ENCODE results near the gene LRRC4C. TPM values are rescaled to one million over a fixed set of nuclear protein-coding genes. Genes with fewer than 3 reads are reported as not detected.

The LRRC4C gene
- polyA plus RNA-seq, 1 of the 3 experiments (the other 2 are of a cell fraction): 0.16 TPM

DNA sequence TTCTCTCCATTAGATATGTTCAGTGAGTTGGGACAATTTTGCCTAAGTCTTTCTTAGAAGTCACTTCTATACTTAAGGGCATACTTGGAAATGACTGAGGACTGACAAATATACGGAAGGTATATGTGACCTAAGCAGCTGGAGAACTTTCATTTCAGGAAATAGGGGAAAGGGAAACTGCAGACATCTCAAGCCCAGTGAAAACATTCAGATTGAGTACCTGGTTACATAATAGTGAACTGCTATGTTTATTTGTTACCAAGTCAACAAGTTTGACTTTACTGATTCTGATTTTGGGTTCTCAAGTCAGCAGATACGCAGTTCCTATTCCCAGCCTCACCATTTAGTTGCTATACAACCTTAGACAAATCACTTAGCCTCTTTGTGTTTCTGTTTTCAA, 1173.9 kb downstream of the LRRC4C start:
- H3K79me2 ChIP-seq (ENCODE audit: insufficient read depth): no peaks in the 10 kb centered on the region
- no peaks in the 10 kb centered on the region for H3K9me3 ChIP-seq
- H4K20me1 ChIP-seq (ENCODE audit: insufficient read depth): no peaks in the 10 kb centered on the region
- no peak overlapping the region for H3K9ac ChIP-seq
- DNase-seq: no peak
- H3K36me3 ChIP-seq (replicated peaks in 1 of 2; ENCODE audit: control insufficient read depth in 1 of 2, insufficient read depth in 2 of 2, low read length in 1 of 2): no peaks in the 10 kb centered on the region
- H3K4me1 ChIP-seq (ENCODE audit: control insufficient read depth in 1 of 2, insufficient read depth in 2 of 2, low read depth in 1 of 2, low read length in 1 of 2): peaks cover 5 to 50% of the 10 kb centered on the region in 2 experiments; a peak in 3 of 4 replicates
- WGBS (ENCODE audit: low lambda C conversion rate): 71% methylated on average over 2 of the region's 2 CpGs
- TF ChIP-seq NFIC (IDR thresholded peaks at IDR 0.05; ENCODE audit: borderline replicate concordance) (no peak), RFX5 (IDR thresholded peaks at IDR 0.05; ENCODE audit: low read length) (no peak), TAF1 (IDR thresholded peaks at IDR 0.05; ENCODE audit: borderline replicate concordance, low read depth, low read length) (no peak), MXI1 (IDR thresholded peaks at IDR 0.05; ENCODE audit: low read depth, low read length) (no peak), CHD2 (IDR thresholded peaks at IDR 0.05; ENCODE audit: low read length, partially characterized antibody) (no peak), RAD21 (IDR thresholded peaks at IDR 0.05; ENCODE audit: low read length) (no peak)
- TF ChIP-seq, protein P1, sequence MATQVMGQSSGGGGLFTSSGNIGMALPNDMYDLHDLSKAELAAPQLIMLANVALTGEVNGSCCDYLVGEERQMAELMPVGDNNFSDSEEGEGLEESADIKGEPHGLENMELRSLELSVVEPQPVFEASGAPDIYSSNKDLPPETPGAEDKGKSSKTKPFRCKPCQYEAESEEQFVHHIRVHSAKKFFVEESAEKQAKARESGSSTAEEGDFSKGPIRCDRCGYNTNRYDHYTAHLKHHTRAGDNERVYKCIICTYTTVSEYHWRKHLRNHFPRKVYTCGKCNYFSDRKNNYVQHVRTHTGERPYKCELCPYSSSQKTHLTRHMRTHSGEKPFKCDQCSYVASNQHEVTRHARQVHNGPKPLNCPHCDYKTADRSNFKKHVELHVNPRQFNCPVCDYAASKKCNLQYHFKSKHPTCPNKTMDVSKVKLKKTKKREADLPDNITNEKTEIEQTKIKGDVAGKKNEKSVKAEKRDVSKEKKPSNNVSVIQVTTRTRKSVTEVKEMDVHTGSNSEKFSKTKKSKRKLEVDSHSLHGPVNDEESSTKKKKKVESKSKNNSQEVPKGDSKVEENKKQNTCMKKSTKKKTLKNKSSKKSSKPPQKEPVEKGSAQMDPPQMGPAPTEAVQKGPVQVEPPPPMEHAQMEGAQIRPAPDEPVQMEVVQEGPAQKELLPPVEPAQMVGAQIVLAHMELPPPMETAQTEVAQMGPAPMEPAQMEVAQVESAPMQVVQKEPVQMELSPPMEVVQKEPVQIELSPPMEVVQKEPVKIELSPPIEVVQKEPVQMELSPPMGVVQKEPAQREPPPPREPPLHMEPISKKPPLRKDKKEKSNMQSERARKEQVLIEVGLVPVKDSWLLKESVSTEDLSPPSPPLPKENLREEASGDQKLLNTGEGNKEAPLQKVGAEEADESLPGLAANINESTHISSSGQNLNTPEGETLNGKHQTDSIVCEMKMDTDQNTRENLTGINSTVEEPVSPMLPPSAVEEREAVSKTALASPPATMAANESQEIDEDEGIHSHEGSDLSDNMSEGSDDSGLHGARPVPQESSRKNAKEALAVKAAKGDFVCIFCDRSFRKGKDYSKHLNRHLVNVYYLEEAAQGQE (IDR thresholded peaks at IDR 0.05; ENCODE audit: low read depth, low read length): no peak
- no peaks in the 10 kb centered on the region for H3F3A ChIP-seq (replicated peaks; ENCODE audit: insufficient read depth)
- no peak overlapping the region for H3K27ac ChIP-seq (ENCODE audit: low read depth in 2 of 2, low read length in 1 of 2)
- no peak overlapping the region for H2AFZ ChIP-seq (ENCODE audit: low read depth)
- no peak overlapping the region for H3K4me3 ChIP-seq (ENCODE audit: low read depth in 2 of 2, low read length in 1 of 2)
- ChIA-PET POLR2A (no interaction called here), CTCF (interaction anchor here (1.2 kb wide), 1 partner anchor 10 kb away, joined by 3 read pairs; no protein-coding TSS in a partner anchor)
- H3K4me2 ChIP-seq: no peak overlapping the region
- no peaks in the 10 kb centered on the region for H3K9me2 ChIP-seq
- no peaks in the 10 kb centered on the region for H3K27me3 ChIP-seq (ENCODE audit: insufficient read depth)

DNA sequence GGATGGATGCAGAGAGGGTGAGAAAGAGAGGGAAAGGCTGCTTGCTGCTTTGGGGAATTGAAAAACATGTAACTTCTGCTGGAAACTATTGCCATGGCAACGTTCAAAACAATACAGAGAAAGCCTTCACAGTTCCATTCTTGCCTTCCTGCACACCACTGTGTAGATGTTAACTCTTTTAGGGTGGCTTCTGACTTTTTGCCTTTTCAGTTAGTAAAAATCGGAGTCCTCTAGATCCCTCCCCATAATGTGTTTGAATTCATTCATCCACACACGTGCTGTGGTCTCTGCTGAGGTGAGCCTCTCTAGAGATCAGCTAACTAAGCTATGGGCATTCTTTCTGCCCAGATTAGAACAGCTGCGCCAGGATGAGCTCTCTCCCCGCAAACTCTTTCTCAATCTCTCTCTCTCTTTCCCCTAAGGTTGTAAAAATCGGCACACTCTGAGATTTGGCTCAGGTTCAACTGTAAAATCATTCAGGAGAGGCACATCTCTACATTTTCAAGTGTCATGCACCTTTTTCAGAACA, 1178.3 kb downstream of the LRRC4C start:
- Histone ChIP-seq H3K9me2 (no peaks in the 10 kb centered on the region), H3K9ac (no peak overlapping the region), H4K20me1 (ENCODE audit: insufficient read depth) (no peaks in the 10 kb centered on the region), H3K79me2 (ENCODE audit: insufficient read depth) (no peaks in the 10 kb centered on the region), H3K4me3 (ENCODE audit: low read depth in 2 of 2, low read length in 1 of 2) (no peak overlapping the region), H3K27ac (ENCODE audit: low read depth in 2 of 2, low read length in 1 of 2) (no peak overlapping the region), H3K36me3 (replicated peaks in 1 of 2; ENCODE audit: control insufficient read depth in 1 of 2, insufficient read depth in 2 of 2, low read length in 1 of 2) (no peaks in the 10 kb centered on the region), H3F3A (replicated peaks; ENCODE audit: insufficient read depth) (no peaks in the 10 kb centered on the region), H3K4me2 (0 out of 2 replicates have a peak overlapping the region, but pooled peaks have one; percentile 6), H3K4me1 (ENCODE audit: control insufficient read depth in 1 of 2, insufficient read depth in 2 of 2, low read depth in 1 of 2, low read length in 1 of 2) (peaks cover 12 to 20% of the 10 kb centered on the region in 2 experiments; a peak in 3 of 4 replicates), H3K27me3 (ENCODE audit: insufficient read depth) (no peaks in the 10 kb centered on the region), H3K9me3 (no peaks in the 10 kb centered on the region), H2AFZ (ENCODE audit: low read depth) (no peak overlapping the region)
- POLR2A ChIA-PET: no interaction called here
- no peak for TF ChIP-seq SMC3 (IDR thresholded peaks at IDR 0.05; ENCODE audit: low read depth, low read length)
- TF ChIP-seq MXI1 (IDR thresholded peaks at IDR 0.05; ENCODE audit: low read depth, low read length): 0 out of 2 replicates have a peak, but pooled peaks have one; percentile 29
- TF ChIP-seq GATA2 (CRISPR knock-in tag; IDR thresholded peaks at IDR 0.05): no peak
- TF ChIP-seq YY1 (IDR thresholded peaks at IDR 0.05; ENCODE audit: low read depth): no peak
- no peak for TF ChIP-seq TAF1 (IDR thresholded peaks at IDR 0.05; ENCODE audit: borderline replicate concordance, low read depth, low read length)
- TF ChIP-seq EZH2phosphoT487 (IDR thresholded peaks at IDR 0.05; ENCODE audit: borderline replicate concordance, low read depth): no peak
- TF ChIP-seq TEAD4 (IDR thresholded peaks at IDR 0.05; ENCODE audit: borderline replicate concordance, insufficient read depth): no peak
- DNase-seq: no peak
- CTCF ChIA-PET: interaction anchor here (0.7 to 4.8 kb wide), 2 partner anchors 13 to 26 kb away, joined by 3 to 20 read pairs; no protein-coding TSS in a partner anchor
- WGBS (ENCODE audit: low lambda C conversion rate): 46% methylated on average over 6 of the region's 6 CpGs

All from SK-N-SH (cell line).